Renal cortical epithelial cell (primary cell): ENCODE data around the gene TCAP. TPM values are rescaled to one million over a fixed set of nuclear protein-coding genes. Genes with fewer than 3 reads are reported as not detected.

Experiments used
- DNase-seq: peaks from one replicate; pipeline ENCODE4 v3.0.0-alpha.2; 2011; ENCODE audit warnings: low read depth
- total RNA-seq: library from RNA; depleted of rRNA; stranded (reverse); fragments of >200 nt; gene quantifications from 2 replicates; pipeline ENCODE4 v1.2.3, GENCODE V29; 2014

TCAP gene
- total RNA-seq, 1 donor from 2014 or later = 0.25 TPM

- DNase-seq = no peak
Observed at GRCh38 chr17:39648616-39649366, 16.4 kb upstream of the TCAP start.

- no peak for DNase-seq
Observed at GRCh38 chr17:39650121-39650579, 15.0 kb upstream of the TCAP start.

- DNase-seq = no peak
Observed at GRCh38 chr17:39651923-39652586, 13.1 kb upstream of the TCAP start.

- no peak for DNase-seq
Observed at GRCh38 chr17:39652587-39653315, 12.4 kb upstream of the TCAP start.

GRCh38 chr17:39653316-39653661 is 11.9 kb upstream of the TCAP start:
- no peak for DNase-seq

GRCh38 chr17:39653662-39654331 is 11.4 kb upstream of the TCAP start:
- DNase-seq = no peak

GRCh38 chr17:39655105-39655504 is 10.0 kb upstream of the TCAP start:
- DNase-seq = no peak

- no peak for DNase-seq
Observed at GRCh38 chr17:39658346-39658745, 6.8 kb upstream of the TCAP start.

- DNase-seq = no peak
Observed at GRCh38 chr17:39658760-39659159, 6.4 kb upstream of the TCAP start.

- no peak for DNase-seq
Observed at GRCh38 chr17:39659279-39660010, 5.7 kb upstream of the TCAP start.

- no peak for DNase-seq
Observed at GRCh38 chr17:39660011-39660360, 5.2 kb upstream of the TCAP start.

GRCh38 chr17:39660397-39661385 is 4.5 kb upstream of the TCAP start:
- no peak for DNase-seq

- no peak for DNase-seq
Observed at GRCh38 chr17:39661744-39662541, 3.2 kb upstream of the TCAP start.

GRCh38 chr17:39662551-39663339 is 2.4 kb upstream of the TCAP start:
- DNase-seq = no peak

- DNase-seq = no peak
Observed at GRCh38 chr17:39663340-39663687, 1.8 kb upstream of the TCAP start.

GRCh38 chr17:39663688-39664580 is 1.2 kb upstream of the TCAP start:
- DNase-seq = no peak

GRCh38 chr17:39665642-39666224 is 584 bp downstream of the TCAP start:
- no peak for DNase-seq

GRCh38 chr17:39666231-39666600 is 1.1 kb downstream of the TCAP start:
- no peak for DNase-seq
